HG02623 (cell line): ENCODE data around the gene PDSS1.
A peak's percentile ranks its signal among the peaks of the same experiment; 100 is the strongest.

Source experiments
- ATAC-seq: cut with Tn5 transposase; IDR thresholded peaks from one replicate; pipeline ENCODE4 v1.9.1; 2021; ENCODE audit warnings: moderate library complexity; ENCODE audit not compliant: unreplicated experiment

The PDSS1 gene

DNA sequence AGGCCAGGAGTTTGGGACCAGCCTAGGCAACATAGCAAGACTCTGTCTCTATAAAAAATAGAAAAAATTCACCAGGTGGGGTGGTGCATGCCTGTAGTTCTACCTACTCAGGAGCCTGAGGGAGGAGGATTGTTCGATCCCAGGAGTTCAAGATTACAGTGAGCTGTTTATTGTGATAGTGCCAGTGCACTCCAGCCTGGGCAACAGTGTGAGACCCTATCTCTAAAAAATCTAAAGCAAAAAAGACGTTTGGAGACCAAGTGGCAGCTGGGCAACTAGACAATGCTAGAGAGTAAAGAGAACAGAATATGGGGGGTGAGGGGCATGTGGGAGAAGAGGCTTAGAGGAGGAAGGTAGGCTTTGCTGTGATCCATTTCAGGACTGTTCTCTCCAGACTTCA is 1.4 kb downstream of the PDSS1 start:
- ATAC-seq: no peak

DNA sequence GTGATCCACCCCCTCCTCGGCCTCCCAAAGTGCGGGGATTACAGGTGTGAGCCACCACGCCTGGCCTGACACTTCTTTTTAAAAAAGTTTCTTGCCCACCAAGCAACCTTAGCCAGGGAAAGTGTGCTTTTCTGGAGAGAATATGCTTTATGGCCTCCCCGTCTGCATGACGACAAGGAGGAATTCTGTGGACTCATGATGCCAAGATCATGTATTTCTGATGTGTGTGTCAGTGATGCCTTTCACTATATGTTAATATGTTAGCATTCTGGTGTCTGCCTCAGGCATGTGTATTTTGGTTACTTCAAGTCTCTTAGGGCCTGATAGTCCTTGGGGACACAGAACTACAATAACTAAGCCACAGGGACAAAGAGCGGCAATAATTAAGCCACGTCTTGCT is 2.1 kb downstream of the PDSS1 start:
- no peak for ATAC-seq

DNA sequence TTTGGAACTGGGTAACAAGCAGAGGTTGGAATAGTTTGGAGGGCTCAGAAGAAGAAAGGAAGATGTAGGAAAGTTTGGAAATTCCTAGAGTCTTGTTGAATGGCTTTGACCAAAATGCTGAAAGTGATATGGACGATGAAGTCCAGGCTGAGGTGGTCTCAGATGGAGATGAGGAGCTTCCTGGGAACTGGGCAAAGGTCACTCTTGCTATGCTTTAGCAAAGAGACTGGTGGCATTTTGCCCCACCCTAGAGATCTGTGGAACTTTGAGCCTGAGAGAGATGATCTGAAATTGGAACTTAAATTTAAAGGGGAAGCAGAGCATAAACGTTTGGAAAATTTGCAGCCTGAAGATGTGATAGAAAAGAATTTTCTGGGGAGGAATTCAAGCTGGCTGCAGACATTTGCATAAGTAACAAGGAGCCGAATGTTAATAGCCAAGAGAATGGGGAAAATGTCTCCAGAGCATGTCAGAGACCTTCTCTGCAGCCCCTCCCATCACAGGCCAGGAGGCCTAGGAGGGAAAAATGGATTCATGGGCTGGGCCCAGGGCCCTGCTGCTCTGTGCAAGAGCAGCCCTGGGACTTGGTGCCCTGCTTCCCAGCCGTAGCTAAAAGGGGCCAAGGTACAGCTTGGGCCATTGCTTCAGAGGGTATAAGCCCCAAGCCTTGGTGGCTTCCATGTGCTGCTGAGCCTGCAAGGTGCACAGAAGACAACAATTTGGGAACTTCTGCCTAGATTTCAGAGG is 3.6 kb downstream of the PDSS1 start:
- no peak for ATAC-seq

DNA sequence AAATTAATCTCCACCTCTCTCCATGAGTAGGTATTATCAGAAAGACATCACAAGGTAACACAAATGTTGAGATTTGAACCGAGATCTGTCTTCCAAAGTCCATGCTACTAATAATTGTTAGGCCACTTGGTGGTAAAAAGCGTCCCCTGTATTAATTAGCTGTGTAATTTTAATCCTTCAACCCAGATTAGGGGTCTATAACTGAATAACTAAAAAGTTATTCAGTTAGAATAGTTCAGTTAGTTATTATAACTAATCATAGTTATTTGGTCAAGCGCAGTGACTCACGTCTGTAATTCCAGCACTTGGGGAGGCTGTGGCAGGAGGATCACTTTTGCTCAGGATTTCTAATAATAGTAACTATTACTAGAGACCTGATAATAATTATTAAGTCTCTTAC is 5.6 kb downstream of the PDSS1 start:
- no peak for ATAC-seq

DNA sequence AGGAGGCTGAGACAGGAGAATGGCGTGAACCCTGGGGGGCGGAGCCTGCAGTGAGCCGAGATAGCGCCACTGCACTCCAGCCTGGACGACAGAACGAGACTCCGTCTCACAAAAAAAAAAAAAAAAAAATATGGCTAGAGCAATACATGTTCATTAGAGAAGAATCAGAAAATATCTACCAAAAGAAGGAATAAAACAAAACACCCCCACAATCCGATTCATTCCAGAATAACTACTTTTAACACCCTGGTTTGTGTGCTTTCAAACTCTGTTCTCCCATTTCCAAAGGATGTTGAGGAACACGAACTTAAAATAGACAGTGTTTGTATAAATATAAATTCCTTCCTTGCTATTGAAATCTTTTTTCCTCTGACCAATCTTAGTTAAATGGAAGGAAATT is 6.5 kb downstream of the PDSS1 start:
- ATAC-seq: no peak

DNA sequence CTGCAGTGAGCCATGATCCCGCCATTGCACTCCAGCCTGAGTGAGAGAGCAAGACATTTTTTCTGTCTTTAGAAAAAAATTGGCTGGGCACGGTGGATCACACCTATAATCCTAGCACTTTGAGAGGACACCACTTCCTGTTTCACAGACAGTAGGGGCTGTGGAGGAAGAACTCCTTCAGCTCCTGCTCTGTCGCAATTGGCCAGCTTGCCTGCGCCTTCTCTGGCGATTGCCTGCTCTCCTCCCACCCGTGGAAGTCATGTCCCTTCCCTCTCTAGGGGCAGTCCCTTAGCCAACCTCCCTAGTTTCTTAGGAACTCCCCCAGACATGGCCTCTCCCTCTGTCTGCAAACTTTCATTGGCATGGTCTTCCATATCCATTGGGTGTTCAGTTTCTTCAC is 8.7 kb downstream of the PDSS1 start:
- ATAC-seq: no peak

DNA sequence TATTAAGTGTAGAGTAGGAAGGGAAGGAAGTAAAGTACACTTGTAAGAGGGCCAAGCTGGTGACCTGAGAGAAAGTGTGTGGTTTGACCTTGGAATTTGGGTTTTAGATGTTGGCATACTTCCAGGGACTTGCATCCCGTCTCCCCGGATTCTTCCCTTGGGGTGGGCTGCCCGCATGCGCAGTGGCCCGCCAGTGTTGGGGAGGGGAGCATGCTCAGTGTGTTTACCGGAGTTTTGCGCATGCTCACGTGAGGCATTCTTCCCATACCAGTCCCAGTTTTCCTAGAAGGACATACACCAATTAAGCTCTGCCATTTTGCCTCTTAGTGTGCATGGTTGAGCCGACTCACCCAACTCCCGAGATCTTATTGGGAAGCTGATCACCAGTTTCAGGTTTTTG is 9.4 kb downstream of the PDSS1 start:
- ATAC-seq: no peak

DNA sequence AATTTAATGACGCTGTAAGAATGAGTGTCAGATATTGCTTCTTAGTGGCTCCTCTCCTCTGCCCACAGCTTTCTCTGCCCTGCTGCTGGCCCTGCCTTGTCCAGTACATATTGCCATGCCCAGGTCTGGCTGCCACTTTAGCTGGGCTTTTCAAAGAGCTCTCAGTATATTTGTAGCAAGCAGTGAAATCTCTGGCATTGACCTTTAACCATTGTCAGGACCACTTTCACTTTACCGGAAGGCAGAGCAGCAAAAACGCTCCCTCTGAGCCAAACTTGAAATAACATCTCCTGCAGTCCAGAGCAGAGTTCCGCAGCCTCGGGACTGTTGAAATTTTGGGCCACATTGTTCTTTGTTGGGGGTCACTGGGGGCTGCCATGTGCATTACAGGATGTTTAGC is 13.8 kb downstream of the PDSS1 start:
- no peak for ATAC-seq

DNA sequence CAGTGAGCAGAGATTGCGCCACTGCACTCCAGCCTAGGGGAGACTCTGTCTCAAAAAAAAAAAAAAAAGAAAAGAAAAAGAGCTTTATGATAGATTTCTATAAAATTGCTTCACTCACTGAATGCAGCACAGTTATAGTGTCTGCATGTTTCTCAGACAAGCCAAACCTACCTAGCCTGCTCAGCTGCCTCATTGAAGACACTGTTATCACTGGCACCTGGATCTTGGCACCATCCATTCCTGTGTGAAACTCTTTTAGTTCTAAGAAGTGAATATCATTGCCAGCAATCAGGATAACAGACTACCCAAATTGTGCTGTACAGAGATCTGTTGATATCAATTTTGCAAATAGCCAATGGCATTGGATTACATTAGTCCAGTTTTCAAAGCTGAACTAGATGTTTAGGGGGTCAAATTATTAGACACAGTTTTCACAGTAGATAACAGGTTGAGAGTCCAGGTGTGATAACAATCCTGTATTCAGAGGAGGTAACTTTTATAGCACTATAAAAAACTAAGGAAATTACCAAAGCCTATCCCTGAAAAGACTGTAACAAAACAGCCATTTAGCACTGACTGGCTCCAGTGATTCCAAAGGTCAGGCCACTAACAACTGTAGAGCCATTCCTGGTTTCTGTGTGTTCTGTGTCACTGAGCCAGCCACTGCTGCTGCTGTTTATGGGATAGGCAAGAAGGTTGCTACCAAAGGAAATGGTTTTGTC is 17.1 kb downstream of the PDSS1 start:
- no peak for ATAC-seq

DNA sequence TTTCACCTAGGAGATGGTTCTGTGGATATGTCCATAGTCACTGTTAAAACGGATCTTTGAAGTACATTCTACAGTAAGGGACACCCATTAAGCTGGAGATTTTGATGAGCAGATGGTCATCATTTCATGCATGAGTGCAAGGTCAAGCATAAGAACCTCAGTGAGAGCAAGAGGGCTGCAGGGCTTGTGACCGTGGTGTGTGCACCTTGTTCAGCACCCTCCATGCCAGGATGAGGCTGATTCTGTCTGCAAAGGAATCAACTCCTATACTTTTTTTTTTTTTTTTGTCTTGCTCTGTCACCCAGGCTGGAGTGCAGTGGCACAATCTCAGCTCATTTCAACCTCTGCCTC is 17.6 kb downstream of the PDSS1 start:
- no peak for ATAC-seq

DNA sequence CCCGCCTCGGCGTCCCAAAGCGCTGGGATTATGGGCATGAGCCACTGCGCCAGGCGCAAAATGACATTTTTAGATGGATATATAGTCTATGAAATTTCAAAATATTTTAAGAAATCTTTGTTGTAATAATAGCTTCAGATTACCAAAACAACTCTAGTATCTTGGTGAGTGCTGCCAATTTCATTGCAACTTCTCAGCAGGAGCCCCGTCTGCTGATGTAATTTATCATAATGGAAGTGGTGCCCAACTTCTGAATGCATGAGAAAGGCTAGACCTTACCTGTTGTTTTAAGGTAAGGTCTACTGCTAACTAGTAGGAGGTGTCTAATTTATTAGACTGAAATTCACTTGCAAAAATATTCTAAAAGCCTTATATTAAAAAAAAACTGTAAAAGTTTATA is 20.0 kb downstream of the PDSS1 start:
- no peak for ATAC-seq

DNA sequence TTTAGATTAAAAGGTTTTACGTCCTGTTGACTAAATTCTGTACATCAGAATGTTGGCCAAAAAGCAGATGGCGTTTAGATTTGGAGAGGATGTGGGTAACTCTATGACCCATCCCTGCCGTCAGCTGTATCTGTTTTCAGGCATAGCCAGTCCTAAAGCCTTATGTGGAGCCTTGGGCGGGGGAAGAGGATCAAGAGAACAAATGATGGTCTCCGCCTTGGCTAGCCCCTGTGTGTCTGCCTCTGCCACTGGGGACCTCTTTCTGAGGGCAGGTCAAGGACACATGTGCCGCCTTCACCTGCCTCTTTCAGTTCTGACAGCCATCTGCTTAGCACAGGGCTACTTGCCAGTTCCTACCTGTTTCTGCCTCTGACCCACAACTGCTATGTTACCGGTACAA is 24.1 kb downstream of the PDSS1 start:
- ATAC-seq: no peak

DNA sequence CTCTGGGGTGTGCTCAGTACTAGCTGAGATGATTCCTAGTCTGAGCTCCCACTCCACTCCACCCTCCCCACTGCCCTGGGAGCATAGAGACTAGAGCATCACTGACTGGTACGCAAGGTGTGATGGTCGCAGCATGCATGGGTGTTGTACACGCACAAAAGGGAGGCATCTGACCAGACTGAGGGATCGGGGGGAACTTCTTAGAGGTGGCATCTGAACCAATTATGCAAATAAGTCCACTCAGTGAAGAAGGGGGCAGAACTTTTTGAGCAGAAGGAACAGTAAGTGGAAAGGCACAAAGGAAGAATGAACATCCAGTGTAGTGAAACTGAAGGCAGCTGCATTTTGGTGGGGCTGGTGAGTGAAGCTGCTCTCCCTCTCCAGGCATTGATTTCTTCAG is 25.5 kb downstream of the PDSS1 start:
- no peak for ATAC-seq

DNA sequence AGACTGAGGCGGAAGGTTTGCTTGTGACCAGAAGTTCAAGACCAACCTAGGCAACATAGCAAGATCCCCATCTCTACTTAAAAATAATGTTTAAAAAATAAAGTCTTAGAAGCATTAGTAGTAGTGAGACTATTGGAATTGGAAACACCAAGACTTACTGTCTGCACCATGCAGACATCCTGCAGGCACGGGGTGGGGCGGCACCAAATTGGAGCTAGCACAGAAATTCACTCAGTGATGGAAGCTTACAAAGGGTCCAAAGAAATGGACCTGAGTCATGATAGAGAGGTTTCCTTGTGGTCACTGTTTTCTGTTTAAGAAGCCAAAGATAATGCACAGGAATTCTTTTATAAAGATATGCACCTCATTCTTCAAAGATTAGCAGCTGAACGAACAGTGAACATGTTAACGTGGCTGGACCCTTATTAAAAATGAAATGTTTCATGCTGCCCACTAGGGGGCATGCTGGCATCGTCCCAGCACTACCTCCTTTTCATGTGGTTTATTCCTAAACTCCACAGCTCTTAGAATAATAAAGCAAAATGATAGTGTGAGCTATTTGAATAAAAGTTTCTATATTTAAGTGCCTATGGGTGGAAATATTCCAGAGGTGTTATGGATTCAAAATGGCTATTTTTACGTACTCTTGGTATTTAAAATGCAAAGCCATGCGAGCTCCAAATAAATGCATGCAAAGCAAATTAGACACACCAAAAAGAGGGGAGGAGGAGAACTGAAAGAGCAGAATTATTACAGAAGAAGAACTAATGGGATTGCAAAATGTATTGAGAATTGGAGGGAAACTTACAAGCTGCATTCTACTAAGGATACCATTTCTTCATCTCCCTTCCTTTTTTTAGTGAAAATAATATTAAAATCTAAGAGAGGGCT is 28.6 kb downstream of the PDSS1 start:
- peak; percentile 60 for ATAC-seq

DNA sequence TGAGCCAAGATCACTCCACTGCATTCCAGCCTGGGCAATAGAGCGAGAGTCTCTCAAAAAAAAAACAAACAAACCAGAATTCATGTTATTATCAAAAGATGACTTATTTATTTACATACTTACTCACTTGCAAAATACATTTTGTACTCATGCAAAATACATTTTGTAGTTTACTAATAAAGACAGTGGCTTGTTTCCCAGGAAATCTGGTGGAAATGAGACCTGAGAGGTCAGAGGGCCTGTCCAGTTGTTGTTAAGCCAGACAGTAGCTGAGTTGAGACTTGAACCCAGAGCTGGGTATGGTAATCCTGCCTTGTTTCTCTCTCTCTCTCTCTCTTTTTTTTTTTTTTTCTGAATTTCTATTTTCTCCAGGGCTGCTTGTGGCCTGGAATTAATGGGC is 29.5 kb downstream of the PDSS1 start:
- no peak for ATAC-seq

DNA sequence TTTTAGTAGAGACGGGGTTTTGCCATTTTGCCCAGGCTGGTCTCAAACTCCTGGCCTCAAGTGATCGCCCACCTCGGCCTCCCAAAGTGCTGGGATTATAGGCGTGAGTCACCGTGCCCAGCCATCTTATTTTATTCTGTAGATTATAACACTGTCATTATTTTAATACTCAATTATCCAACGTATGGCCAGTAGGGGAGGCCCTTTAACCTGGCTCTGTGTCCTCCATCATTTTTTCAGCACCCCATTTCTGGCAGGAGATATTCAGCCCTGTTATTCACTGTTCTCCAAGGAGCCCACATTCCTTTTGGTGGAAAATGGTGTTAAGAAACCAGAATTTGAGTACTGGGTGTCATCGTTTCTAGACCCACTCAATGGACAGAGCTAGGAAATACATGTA is 31.5 kb downstream of the PDSS1 start:
- no peak for ATAC-seq

DNA sequence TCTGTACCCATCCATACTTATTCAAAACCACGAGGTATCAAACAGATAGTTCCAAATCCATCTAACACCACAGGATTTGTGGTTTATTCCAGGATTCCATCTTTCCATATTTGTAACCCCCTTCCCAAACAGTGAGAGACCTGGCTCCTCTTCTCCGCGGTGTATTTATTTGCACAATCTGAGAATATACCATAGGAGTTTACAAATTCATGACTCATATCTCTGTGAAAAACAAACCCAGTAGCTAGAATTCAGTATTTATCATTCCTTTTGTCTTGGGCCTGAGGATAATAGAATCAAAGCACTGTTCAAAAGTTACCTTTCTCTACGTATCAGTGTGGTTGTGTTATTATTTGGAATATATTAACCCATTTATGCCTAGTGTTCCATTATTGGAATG is 31.9 kb downstream of the PDSS1 start:
- no peak for ATAC-seq

DNA sequence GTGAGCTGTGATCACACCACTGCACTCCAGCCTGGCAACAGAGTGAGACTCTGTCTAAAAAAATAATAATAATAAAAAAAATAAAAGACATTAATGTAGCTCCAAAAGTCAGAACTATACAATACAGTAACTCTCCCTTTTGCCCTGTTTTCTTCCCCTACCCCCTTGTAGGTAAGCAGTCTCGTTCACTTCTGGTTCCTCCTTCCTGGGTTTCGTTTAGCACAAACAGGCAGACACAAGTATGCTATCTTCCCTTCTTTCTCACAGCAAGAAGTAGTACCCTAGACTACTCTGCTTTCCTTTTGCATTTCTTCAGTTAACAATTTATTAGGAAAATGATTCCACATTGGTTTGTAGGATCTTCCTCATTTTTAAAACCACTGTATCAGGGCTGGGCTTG is 33.1 kb downstream of the PDSS1 start:
- ATAC-seq: no peak

DNA sequence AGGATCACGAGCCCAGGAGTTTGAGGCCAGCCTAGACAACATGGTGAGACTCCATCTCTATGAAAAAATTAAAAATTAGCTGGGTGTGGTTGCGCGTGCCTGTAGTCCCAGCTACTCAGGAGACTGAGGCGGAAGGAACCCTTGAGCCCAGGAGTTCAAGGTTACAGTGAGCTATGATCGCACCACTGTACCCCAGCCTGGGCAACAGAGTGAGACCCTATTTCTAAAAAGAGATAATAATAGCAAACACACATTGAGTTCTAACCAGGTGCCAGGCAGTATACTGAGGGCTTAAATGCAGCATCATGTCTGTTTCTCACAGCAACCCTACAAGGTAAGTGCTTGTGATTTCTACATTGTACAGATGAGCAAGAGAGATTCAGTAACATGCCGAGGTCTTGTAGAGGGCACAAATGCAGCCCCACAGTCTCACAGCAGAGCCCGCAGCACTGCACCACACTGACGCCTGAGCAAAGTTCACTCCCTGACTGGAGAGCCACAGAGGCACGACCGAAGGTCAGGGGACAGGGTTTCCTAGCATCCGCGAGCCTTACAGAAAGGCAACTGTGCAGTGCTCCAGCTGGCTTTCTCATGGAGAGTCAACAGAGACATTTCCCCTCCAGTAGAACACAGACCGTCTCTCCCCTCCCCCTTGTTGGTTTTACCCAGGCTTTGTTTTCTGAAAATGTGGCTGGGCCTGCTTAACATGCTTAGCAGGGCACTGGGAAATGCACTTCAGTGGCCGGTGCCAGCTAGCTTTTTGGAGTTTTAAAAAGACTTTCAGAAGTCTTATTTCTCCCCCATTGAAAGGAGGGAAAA is 36.5 kb downstream of the PDSS1 start:
- ATAC-seq: no peak

DNA sequence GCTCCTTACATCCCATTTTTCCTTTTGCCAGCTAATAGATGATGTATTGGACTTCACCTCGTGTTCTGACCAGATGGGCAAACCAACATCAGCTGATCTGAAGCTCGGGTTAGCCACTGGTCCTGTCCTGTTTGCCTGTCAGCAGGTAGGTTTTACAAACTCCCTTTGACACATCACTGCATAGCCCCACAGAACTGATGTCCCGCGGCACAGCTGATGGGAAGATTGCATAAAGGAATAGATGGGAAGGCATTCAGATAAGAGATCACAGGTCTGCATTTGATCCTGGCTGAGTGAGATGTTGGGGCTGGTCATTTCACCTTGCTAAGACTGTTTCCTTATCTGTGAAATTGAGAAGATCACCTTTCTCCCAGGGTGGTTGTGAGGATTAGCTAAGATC is 37.9 kb downstream of the PDSS1 start:
- no peak for ATAC-seq

DNA sequence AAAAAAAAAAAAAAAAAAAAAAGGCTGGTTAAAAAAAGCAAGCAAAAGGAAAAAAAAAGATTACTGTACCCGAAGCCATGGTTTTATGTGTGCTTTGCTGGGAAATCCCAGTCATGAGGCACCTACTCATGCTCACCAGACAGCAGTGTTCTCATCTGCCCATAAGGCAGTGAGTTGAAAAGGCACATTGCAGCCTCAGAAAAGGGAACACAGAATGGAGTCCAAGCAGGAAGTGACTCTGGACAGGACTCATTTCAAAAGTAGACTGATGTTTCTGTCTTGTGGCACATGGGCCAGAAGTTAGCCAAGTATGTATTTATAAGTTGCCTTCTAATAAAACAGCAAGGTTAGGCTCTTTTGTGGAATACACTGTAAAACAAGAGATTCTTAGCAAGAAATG is 40.2 kb downstream of the PDSS1 start:
- ATAC-seq: peak; percentile 73
